GM23338 (cell line): ENCODE data around the gene NFIB.

Experiments
- CREB1 ChIP-seq: fragments of 250-450 bp; sonication (Bioruptor Pico); IDR thresholded peaks from 2 replicates; pipeline ENCODE4 v1.5.0; 2020; ENCODE audit warnings: low read depth, mild to moderate bottlenecking, moderate library complexity
- CTCF ChIP-seq, 2 experiments: fragments of 200-600 bp in 1 of 2; sonication (generic) in 1 of 2; conservative IDR thresholded peaks; 2 replicates each; pipeline versions ENCODE4 v1.5.1 to v1.6.1; 2016 to 2017; ENCODE audit warnings: antibody characterized with exemption in 2 of 2, low read depth in 2 of 2, mild to moderate bottlenecking in 2 of 2, moderate library complexity in 1 of 2
- ETS1 ChIP-seq: IDR thresholded peaks from 2 replicates; pipeline ENCODE4 v1.6.1; 2016; ENCODE audit warnings: antibody characterized with exemption
- EZH2 ChIP-seq: fragments of 200-600 bp; sonication (generic); IDR thresholded peaks from one replicate; pipeline ENCODE4 v1.8.0; 2017; ENCODE audit warnings: antibody characterized with exemption, mild to moderate bottlenecking, low read depth; ENCODE audit not compliant: unreplicated experiment
- EZH2phosphoT487 ChIP-seq: fragments of 200-600 bp; sonication (generic); IDR thresholded peaks from one replicate; pipeline ENCODE4 v1.8.1; 2018; ENCODE audit warnings: antibody characterized with exemption; ENCODE audit not compliant: unreplicated experiment
- JUNB ChIP-seq: IDR thresholded peaks from one replicate; pipeline ENCODE4 v1.6.1; 2016; ENCODE audit warnings: antibody characterized with exemption; ENCODE audit not compliant: unreplicated experiment
- POLR2AphosphoS5 ChIP-seq: IDR thresholded peaks from 2 replicates; pipeline ENCODE4 v1.6.1; 2016; ENCODE audit warnings: antibody characterized with exemption, low read depth
- REST ChIP-seq: IDR thresholded peaks from one replicate; pipeline ENCODE4 v1.6.1; 2018; ENCODE audit warnings: antibody characterized with exemption; ENCODE audit not compliant: unreplicated experiment
- STAT1 ChIP-seq: IDR thresholded peaks from one replicate; pipeline ENCODE4 v1.6.1; 2016; ENCODE audit warnings: antibody characterized with exemption; ENCODE audit not compliant: unreplicated experiment
- ZNF114 ChIP-seq: fragments of 250-450 bp; sonication (Bioruptor Pico); IDR thresholded peaks from 2 replicates; pipeline ENCODE4 v1.5.0; 2020; ENCODE audit warnings: mild to moderate bottlenecking, moderate library complexity
- ZNF331 ChIP-seq: fragments of 250-450 bp; sonication (Bioruptor Pico); IDR thresholded peaks from 2 replicates; pipeline ENCODE4 v1.5.0; 2020; ENCODE audit warnings: low read depth, mild to moderate bottlenecking, moderate library complexity

DNA sequence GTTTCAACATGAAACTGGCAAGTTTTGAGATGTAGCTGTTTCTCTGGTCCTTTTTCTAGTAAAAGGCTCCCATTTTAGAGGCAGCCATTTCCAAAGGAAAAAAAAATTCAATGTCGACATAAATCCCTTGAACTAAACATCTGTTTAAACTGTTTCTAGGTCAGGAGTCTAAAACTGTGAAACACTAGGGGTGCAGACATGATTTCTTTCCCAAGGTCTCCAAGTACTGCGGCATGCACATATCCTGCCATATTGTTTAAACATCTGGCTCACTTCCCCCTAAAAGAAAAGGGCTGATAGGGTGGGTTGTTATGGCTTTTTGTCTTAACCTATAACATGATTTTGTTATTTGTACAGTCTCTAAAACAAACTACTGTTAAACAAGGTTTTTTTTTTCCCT lies 51.1 kb downstream of the NFIB start:
- no peak for TF ChIP-seq POLR2AphosphoS5
- TF ChIP-seq CTCF (conservative IDR thresholded peaks at IDR 0.05; ENCODE audit: low read depth in 2 of 2), result no peak
- TF ChIP-seq REST, result no peak
- TF ChIP-seq ZNF114 (CRISPR knock-in tag), result no peak
- no peak for TF ChIP-seq EZH2
- no peak for TF ChIP-seq CREB1
- TF ChIP-seq JUNB, result no peak
- no peak for TF ChIP-seq EZH2phosphoT487
- TF ChIP-seq ETS1, result no peak
- TF ChIP-seq STAT1, result no peak
- no peak for TF ChIP-seq ZNF331 (CRISPR knock-in tag)
